Activated CD8-positive, alpha-beta memory T cell treated with anti-CD3 and anti-CD28 coated beads for 24 hours (primary cell): ENCODE measurements around the gene ASNSD1.
"Not testable (repeated sequence)": the region's sequence is repeated elsewhere in the genome, so short reads cannot be mapped to it uniquely, and the experiment has no call there.

Experiments used
- DNase-seq: peaks from one replicate; pipeline ENCODE4 v3.0.0-alpha.2; 2020

The ASNSD1 gene

DNA sequence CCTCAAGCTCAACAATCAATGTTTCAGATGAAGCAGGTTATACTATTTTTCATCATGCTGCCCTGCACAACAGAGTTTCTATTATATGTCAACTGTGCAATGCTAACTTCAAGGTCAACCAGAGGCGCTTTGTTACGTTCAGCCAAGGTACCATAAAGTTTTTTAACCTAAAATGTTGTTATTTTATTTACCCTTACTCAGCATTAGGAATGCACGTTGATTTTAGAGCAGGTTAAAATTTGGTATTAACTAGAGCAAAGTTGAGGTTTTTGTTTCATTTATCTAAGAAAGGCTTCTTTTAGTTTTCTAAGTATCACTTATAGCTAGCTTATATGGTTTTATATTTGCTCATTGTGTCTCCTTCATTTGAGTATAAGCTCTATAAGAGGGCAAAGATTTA, 35.0 kb downstream of the ASNSD1 start:
- no peak for DNase-seq

DNA sequence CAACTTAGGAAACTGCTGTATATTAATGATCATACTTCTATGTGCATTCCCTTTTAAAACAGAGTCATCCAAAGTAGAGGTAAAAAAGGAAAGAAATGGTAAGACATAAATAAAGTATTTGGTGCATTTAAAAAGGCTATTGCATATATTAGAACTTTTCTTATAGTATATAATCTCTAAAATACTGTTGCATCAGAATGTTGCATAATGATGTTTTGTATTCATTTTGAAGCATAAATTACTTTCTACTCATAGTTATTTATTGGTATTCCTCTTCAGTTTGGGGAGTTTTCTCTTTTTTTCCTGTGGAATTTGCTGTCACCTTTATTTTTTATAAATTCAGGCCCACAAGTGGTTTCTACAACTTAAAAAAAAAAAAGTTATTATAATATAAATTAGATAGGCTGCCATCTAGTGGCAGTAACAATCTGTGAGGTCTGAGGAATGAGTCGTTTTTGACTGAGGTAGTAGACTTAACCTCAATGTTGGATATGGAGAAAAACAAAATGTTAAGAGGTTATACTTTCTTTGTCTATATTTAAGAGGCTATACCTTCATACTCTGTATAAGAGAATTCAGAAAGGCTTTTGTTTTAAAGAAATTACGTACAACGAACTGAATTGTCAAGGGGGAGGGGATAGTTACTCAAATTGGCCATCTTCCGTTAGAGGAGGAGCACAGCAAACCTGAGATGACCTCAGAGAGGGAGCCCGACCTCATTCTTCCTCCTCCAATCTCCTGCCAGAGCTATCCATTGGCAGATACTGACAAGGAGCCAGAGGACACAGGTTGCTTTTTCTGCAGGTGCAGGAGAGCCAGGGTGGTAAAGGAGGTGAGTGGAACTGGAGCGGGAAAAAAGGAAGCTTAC, 37.0 kb downstream of the ASNSD1 start:
- no peak for DNase-seq

DNA sequence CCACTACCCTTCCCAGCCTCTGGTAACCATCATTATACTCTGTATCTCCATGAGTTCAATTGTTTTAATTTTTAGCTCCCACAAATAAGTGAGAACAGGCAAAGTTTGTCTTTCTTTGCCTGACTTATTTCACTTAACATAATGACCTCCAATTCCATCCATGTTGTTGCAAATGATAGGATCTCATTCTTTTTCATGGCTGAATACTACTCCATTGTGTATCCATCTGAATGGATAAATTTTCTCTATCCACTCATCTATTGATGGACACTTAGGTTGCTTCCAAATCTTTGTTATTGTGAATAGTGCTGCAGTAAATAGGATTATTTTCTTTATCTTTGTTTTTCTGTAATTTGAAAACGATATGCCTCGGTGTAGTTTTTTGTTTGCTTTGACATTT, 39.4 kb downstream of the ASNSD1 start:
- DNase-seq, result no peak

DNA sequence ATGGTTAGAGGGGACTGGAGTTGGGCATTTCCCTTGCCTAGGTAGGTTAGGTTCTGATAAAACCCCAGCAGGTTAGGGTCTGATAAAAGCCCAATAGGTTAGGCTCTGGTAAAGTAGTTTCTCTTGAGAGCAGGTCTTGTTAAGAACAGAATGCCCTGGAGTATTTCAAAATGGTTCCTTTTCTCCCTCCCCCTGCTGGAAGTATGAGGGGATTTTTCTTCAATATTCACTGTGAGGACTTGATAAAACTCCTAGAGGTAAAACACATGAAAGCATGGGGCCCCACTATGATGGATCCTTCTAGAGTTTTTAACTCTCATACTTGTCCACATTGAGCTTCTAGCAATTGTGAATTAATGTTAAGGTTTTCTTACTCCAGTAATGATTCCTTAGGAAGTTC, 40.8 kb downstream of the ASNSD1 start:
- DNase-seq, result no peak

DNA sequence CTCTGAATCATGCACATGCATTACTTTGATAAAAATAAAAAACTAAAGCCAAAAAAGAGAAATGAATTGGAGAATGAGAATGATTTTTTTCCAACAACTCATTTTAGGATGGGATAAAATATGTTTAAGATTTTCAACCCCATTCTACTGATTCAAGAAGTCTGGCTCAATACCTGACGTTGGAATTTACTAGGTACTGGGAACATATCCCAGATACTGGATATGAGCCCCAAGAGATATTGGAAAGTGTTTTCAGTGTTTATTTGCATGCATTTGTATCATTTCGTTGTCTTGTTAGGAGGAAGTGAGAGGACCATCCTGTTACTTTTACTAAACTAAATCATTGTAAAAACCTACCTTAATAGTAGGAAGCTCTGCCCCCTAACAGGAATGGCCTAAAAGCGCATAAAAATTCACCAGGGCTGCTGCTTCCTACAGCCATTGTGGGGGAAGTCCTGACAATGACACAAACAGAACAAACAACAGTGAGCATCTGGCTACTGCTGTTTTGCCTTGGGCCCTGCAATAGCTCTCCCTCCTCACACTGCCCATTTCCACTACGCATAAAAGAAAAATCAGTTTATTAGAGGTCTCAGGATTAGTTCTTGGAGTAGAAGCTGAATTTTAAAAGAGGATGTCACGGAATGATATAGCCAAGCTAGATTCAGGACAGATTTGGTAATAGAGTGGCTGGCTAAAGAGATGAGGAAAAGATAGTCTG, 48.4 kb downstream of the ASNSD1 start:
- DNase-seq, result no peak

DNA sequence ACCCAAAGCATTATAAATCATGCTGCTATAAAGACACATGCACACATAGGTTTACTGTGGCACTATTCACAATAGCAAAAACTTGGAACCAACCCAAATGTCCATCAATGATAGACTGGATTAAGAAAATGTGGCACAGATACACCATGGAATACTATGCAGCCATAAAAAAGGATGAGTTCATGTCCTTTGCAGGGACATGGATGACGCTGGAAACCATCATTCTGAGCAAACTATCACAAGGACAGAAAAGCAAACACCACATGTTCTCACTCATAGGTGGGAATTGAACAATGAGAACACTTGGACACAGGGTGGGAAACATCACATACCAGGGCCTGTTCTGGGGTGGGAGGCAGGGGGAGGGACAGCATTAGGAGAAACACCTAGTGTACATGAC, 56.3 kb downstream of the ASNSD1 start:
- not testable (repeated sequence) for DNase-seq

DNA sequence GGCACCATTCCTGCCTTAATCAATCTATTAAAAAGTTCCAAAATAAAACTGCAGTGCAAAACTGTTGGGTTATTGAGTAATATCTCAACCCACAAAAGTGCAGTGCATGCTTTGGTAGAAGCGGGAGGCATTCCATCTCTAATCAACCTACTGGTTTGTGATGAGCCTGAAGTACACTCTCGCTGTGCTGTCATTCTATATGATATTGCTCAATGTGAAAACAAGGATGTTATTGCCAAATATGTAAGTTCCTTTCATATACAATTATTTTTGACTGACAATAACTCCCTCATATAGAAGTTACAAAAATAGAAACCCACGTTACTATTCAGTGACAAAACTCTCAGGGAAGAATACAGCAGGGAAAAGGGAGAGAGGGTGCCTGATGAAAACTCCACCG, 58.3 kb downstream of the ASNSD1 start:
- DNase-seq, result no peak
